DMS79 (cell line): ENCODE measurements around the gene MAN1A1.
"Not testable (repeated sequence)": the region's sequence is repeated elsewhere in the genome, so short reads cannot be mapped to it uniquely, and the experiment has no call there.

Experiments used
- DNase-seq: peaks from one replicate; lab custom pipeline; 2025; lab: John Stamatoyannopoulos, UW

The MAN1A1 gene

GRCh38 chr6:119303164-119303887, 46.2 kb downstream of the MAN1A1 start:
- DNase-seq = no peak

GRCh38 chr6:119301429-119301828, 48.1 kb downstream of the MAN1A1 start:
- no peak for DNase-seq

GRCh38 chr6:119299694-119300093, 49.9 kb downstream of the MAN1A1 start:
- no peak for DNase-seq

GRCh38 chr6:119297049-119297448, 52.5 kb downstream of the MAN1A1 start:
- no peak for DNase-seq

GRCh38 chr6:119296036-119297035, 53.2 kb downstream of the MAN1A1 start:
- no peak for DNase-seq

- DNase-seq = no peak
Measured at GRCh38 chr6:119294984-119295383, 54.6 kb downstream of the MAN1A1 start.

- not testable (repeated sequence) for DNase-seq
Measured at GRCh38 chr6:119291060-119291459, 58.5 kb downstream of the MAN1A1 start.

- DNase-seq = no peak
Measured at GRCh38 chr6:119290306-119290705, 59.3 kb downstream of the MAN1A1 start.

GRCh38 chr6:119289651-119290050, 59.9 kb downstream of the MAN1A1 start:
- no peak for DNase-seq

GRCh38 chr6:119285908-119286625, 63.5 kb downstream of the MAN1A1 start:
- DNase-seq = no peak

- no peak for DNase-seq
Measured at GRCh38 chr6:119284861-119285521, 64.6 kb downstream of the MAN1A1 start.

GRCh38 chr6:119283979-119284545, 65.5 kb downstream of the MAN1A1 start:
- no peak for DNase-seq

GRCh38 chr6:119283214-119283613, 66.3 kb downstream of the MAN1A1 start:
- DNase-seq = no peak

GRCh38 chr6:119280668-119281067, 68.9 kb downstream of the MAN1A1 start:
- DNase-seq = no peak

- no peak for DNase-seq
Measured at GRCh38 chr6:119280080-119280479, 69.5 kb downstream of the MAN1A1 start.

- DNase-seq = no peak
Measured at GRCh38 chr6:119278625-119279024, 70.9 kb downstream of the MAN1A1 start.

GRCh38 chr6:119277052-119277451, 72.5 kb downstream of the MAN1A1 start:
- no peak for DNase-seq

- DNase-seq = no peak
Measured at GRCh38 chr6:119276211-119276610, 73.3 kb downstream of the MAN1A1 start.

- no peak for DNase-seq
Measured at GRCh38 chr6:119274197-119274595, 75.4 kb downstream of the MAN1A1 start.

GRCh38 chr6:119273272-119274196, 76.0 kb downstream of the MAN1A1 start:
- DNase-seq = no peak
